BJ (cell line): ENCODE data around the gene TTLL5. TPM values are rescaled to one million over a fixed set of nuclear protein-coding genes. Genes with fewer than 3 reads are reported as not detected.

Source experiments
- CTCF ChIA-PET: fragments of 350-600 bp; formaldehyde crosslinking; extraction: SDS; loops from one replicate; lab custom pipeline; 2021; ENCODE audit warnings: antibody characterized with exemption, inconsistent platforms; lab: Yijun Ruan, JAX
- POLR2A ChIA-PET: fragments of 300-600 bp; sonication (Branson Sonifier 250); formaldehyde crosslinking; extraction: SDS; loops from one replicate; lab custom pipeline; 2021; ENCODE audit warnings: antibody characterized with exemption; lab: Charles Lee
- DNase-seq: peaks from one replicate; pipeline ENCODE4 v3.0.0-alpha.2; 2011; ENCODE audit warnings: low read depth
- H3K27me3 ChIP-seq: 2 replicates; pipeline ENCODE4 v1.6.0; 2011; ENCODE audit warnings: low read length; ENCODE audit not compliant: control insufficient read depth, insufficient read depth
- H3K36me3 ChIP-seq: 2 replicates; pipeline ENCODE4 v1.5.1; 2011; ENCODE audit warnings: low read length; ENCODE audit not compliant: control insufficient read depth, insufficient read depth
- H3K4me3 ChIP-seq: 2 replicates; pipeline ENCODE4 v1.5.1; 2011; ENCODE audit warnings: low read depth, mild to moderate bottlenecking, control low read depth, low read length
- CTCF ChIP-seq: IDR thresholded peaks from 2 replicates; pipeline ENCODE4 v1.5.1; 2011; ENCODE audit warnings: low read depth, mild to moderate bottlenecking, control low read depth, inconsistent platforms, low read length, moderate library complexity; ENCODE audit not compliant: insufficient read depth
- polyA plus RNA-seq: library from polyadenylated mRNA; depleted of rRNA; stranded (reverse); fragments of >200 nt; gene quantifications from 2 replicates; pipeline ENCODE4 v1.2.3, GENCODE V29; 2011

Gene TTLL5
- polyA plus RNA-seq, 1 experiment = 9.9 TPM

- H3K27me3 ChIP-seq = no peaks in the 10 kb centered on the region
- POLR2A ChIA-PET = interaction anchor here (0.6 kb wide), 1 partner anchor 290 kb away, joined by 16 read pairs; no protein-coding TSS in a partner anchor
- H3K4me3 ChIP-seq = peak within 1 kb of the TSS; percentile 90
- DNase-seq = no peak
- H3K36me3 ChIP-seq = peaks cover 3% of the 10 kb centered on the region
- CTCF ChIA-PET = interaction anchor here (0.7 to 13.4 kb wide), 6 partner anchors 77 to 408 kb away, joined by 3 to 296 read pairs (median 4); no protein-coding TSS in a partner anchor
- TF ChIP-seq CTCF = no peak
Observed at GRCh38 chr14:75985618-75986438, 324.8 kb downstream of the TTLL5 start, which contains the start of gene IFT43. Gene IFT43 (plus strand): TSS chr14:75985763. CDS start chr14:75985787, 24 bp downstream.

GRCh38 chr14:75986439-75986765, 325.4 kb downstream of the TTLL5 start:
- POLR2A ChIA-PET = no interaction called here
- peaks cover 3% of the 10 kb centered on the region for H3K36me3 ChIP-seq
- no peak for DNase-seq
- CTCF ChIA-PET = no interaction called here
- no peak for TF ChIP-seq CTCF
- H3K27me3 ChIP-seq = no peaks in the 10 kb centered on the region
- peak overlapping the region; percentile 90 for H3K4me3 ChIP-seq

GRCh38 chr14:75987201-75987970, 326.3 kb downstream of the TTLL5 start:
- DNase-seq = no peak
- CTCF ChIA-PET = interaction anchor here (1.0 to 1.1 kb wide), 2 partner anchors 81 to 276 kb away, joined by 3 to 4 read pairs; no protein-coding TSS in a partner anchor

GRCh38 chr14:75989134-75989533, 328.1 kb downstream of the TTLL5 start:
- H3K36me3 ChIP-seq = peaks cover 7% of the 10 kb centered on the region
- POLR2A ChIA-PET = interaction anchor here (0.8 kb wide), 1 partner anchor 167 kb away, joined by 3 read pairs; no protein-coding TSS in a partner anchor
- no peak for TF ChIP-seq CTCF
- CTCF ChIA-PET = interaction anchor here (0.7 to 1.1 kb wide), 2 partner anchors 172 to 364 kb away, joined by 3 read pairs; no protein-coding TSS in a partner anchor
- no peaks in the 10 kb centered on the region for H3K27me3 ChIP-seq
- H3K4me3 ChIP-seq = no peak overlapping the region
- peak; percentile 21 for DNase-seq

More at GRCh38 chr14:75987201-75987970, 326.3 kb downstream of the TTLL5 start:
- TF ChIP-seq CTCF = no peak
- Histone ChIP-seq H3K4me3 (no peak overlapping the region), H3K36me3 (peaks cover 3% of the 10 kb centered on the region), H3K27me3 (no peaks in the 10 kb centered on the region)
- POLR2A ChIA-PET = no interaction called here
